Ovary (tissue), 9 donors: Measurements from ENCODE around the gene BAK1. TPM values are rescaled to one million over a fixed set of nuclear protein-coding genes. Genes with fewer than 3 reads are reported as not detected.

ENCODE experiments used
- DNase-seq, 5 donors: peaks; one replicate each; pipeline ENCODE4 v3.0.0-alpha.2; 2019 to 2020
- H3K27ac ChIP-seq, 2 donors: fragments of 200-600 bp; one replicate each; pipeline versions ENCODE4 v1.5.1 to v1.8.0; 2019 to 2022
- H3K27me3 ChIP-seq: fragments of 200-600 bp; one replicate; pipeline ENCODE4 v1.8.0; 2022
- H3K36me3 ChIP-seq: fragments of 200-600 bp; sonication (generic); one replicate; pipeline ENCODE4 v1.5.1; 2019
- H3K4me1 ChIP-seq: one replicate; pipeline ENCODE4 v1.8.1; 2013; ENCODE audit warnings: mild to moderate bottlenecking, moderate library complexity; ENCODE audit not compliant: insufficient read depth
- H3K4me3 ChIP-seq: fragments of 200-600 bp; sonication (generic); one replicate; pipeline ENCODE4 v1.5.1; 2017
- H3K9me3 ChIP-seq, 2 donors: fragments of 200-600 bp in 1 of 2; sonication (generic) in 1 of 2; one replicate each; pipeline versions ENCODE4 v1.5.1 to v1.8.1; 2013 to 2019; ENCODE audit warnings: mild to moderate bottlenecking in 1 of 2, moderate library complexity in 1 of 2
- CTCF ChIP-seq, 3 donors: fragments of 450-650 bp in 2 of 3; fragments of 200-600 bp in 1 of 3; IDR thresholded peaks; one replicate each; pipeline versions ENCODE4 v1.5.1 to v1.8.0; 2016 to 2022; ENCODE audit warnings: antibody characterized with exemption in 3 of 3, mild to moderate bottlenecking in 1 of 3
- EP300 ChIP-seq: sonication (generic); formaldehyde crosslinking; IDR thresholded peaks from one replicate; pipeline ENCODE4 v1.6.1; 2017; ENCODE audit warnings: antibody characterized with exemption
- POLR2A ChIP-seq: fragments of 450-650 bp; IDR thresholded peaks from one replicate; pipeline ENCODE4 v1.6.1; 2017; ENCODE audit warnings: antibody characterized with exemption, mild to moderate bottlenecking, moderate library complexity
- WGBS, 3 donors: extraction: QIAGEN DNeasy Blood & Tissue Kit in 1 of 3; methylation state at CpG; one replicate each; pipeline versions ENCODE4 v1.1.5 to v1.1.7; 2013 to 2017; 5-methylcytosine and 5-hydroxymethylcytosine counted together
- intact Hi-C, 4 donors: fragments of 100-400 bp; cut with DNase I; formaldehyde crosslinking; loops; one replicate each; pipeline versions ENCODE4 v1.11.0 to v1.15.1; 2022 to 2023
- polyA plus RNA-seq, 2 donors: library from polyadenylated mRNA; stranded (reverse); fragments of 200-250 nt in 1 of 2; fragments of 350-450 nt in 1 of 2; fragmentation: Illumina TruSeq in 1 of 2; extraction: RNeasy Lipid Tissue Mini Kit (QIAGEN cat#74804) in 1 of 2; gene quantifications; one replicate each; pipeline ENCODE4 v1.2.3, GENCODE V29; 2013 to 2014
- total RNA-seq, 7 donors: library from RNA; depleted of rRNA in 2 of 7; stranded (reverse); fragments of >200 nt in 2 of 7; fragmentation: NEBNext Ultra II Directional in 3 of 7; extraction: Animal tissue kit (Norgen Biotek cat#: 25700) in 3 of 7; gene quantifications; one replicate each; pipeline versions ENCODE4 v1.1.0 to v1.2.4, GENCODE V29; 2016 to 2023
- donor health status: DM: no; HTN: no; CAD: no; lungs with moderate emphysema.
- donor health status: DM: no; HTN: no; CAD: no.
- donor health status: Bipolar disorder and iron deficiency.
- donor health status: DM: yes; HTN: yes; CAD: no.
- donor health status: DM: no; HTN: no; CAD: no.
- donor health status: DM: yes; HTN: yes; CAD: no.

Gene BAK1
- total and polyA plus RNA-seq, 9 donors = 3.9 to 16.9 (median 10.4) TPM

GRCh38 chr6:33586108-33586640 is 6.1 kb upstream of the BAK1 start:
- no peaks in the 10 kb centered on the region for H3K9me3 ChIP-seq
- 71 to 85% (median 77%) methylated on average over 9 of the region's 9 CpGs for WGBS, 3 donors
- H3K27ac ChIP-seq = no peak overlapping the region
- no peak for DNase-seq
- intact Hi-C loops = loop anchor here (5.0 to 10.0 kb wide), 8 partner anchors 36 to 571 kb away; partner anchors contain the start of gene ITPR3 (in 1 of the 4)
- H3K4me1 ChIP-seq = peaks cover 18% of the 10 kb centered on the region
- H3K4me3 ChIP-seq = no peak overlapping the region
- H3K36me3 ChIP-seq = no peaks in the 10 kb centered on the region
- no peaks in the 10 kb centered on the region for H3K27me3 ChIP-seq
- TF ChIP-seq POLR2A (no peak), EP300 (no peak), CTCF (IDR thresholded peaks at IDR 0.05) (no peak)

DNA sequence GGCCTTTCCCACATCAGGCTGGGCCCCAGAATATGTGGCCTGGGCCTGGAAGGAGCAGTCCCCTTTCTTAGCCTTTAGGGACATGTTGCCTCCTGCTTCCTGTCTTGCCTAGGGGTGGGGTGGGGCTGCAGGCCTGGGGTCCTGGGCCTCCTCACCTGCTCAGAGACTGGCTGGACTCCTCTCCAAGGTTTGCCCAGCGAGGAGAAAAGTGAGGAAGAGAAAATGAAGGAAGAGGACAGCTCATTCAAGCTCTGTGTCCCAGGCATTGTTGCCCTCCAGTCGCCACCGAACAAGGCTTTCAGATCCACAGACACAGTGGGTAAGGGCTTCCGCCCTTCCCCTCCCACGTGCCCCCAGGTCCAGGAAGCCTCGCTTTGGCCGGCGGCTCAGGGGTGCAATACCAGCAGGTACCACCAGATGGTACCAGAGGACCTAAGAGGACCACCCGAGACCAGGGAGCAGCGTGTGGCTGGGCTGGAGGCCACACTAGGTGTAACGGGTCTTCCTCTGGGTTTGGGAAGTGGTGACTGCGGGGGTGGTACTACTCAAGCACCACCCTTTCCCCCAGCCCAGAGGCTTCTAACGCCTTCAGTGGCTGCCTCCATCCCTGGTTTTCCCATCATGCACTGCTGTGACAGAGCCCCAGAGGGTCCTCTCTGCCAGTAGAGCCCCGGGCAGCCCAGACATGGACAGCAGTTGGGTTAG is 5.5 kb upstream of the BAK1 start:
- WGBS, 3 donors = 11 to 12% (median 12%) methylated on average over 14 of the region's 14 CpGs
- no peaks in the 10 kb centered on the region for H3K9me3 ChIP-seq
- H3K27me3 ChIP-seq = no peaks in the 10 kb centered on the region
- intact Hi-C loops = loop anchor here (5.0 to 10.0 kb wide), 8 partner anchors 37 to 572 kb away; partner anchors contain the start of gene ITPR3 (in 1 of the 4)
- no peaks in the 10 kb centered on the region for H3K36me3 ChIP-seq
- TF ChIP-seq EP300 = no peak
- peak; percentile 95 to 99 (median 96) for TF ChIP-seq CTCF (IDR thresholded peaks at IDR 0.05)
- H3K4me3 ChIP-seq = no peak overlapping the region
- peaks cover 13% of the 10 kb centered on the region for H3K4me1 ChIP-seq
- H3K27ac ChIP-seq = no peak overlapping the region
- DNase-seq = peak; percentile 82 to 90 (median 87)

- intact Hi-C loops = loop anchor here (5.0 to 10.0 kb wide), 8 partner anchors 37 to 572 kb away; partner anchors contain the start of gene ITPR3 (in 1 of the 4)
- Histone ChIP-seq H3K9me3 (no peaks in the 10 kb centered on the region), H3K4me3 (no peak overlapping the region), H3K36me3 (no peaks in the 10 kb centered on the region), H3K4me1 (peaks cover 6% of the 10 kb centered on the region), H3K27me3 (no peaks in the 10 kb centered on the region), H3K27ac (no peak overlapping the region)
- 78 to 81% (median 80%) methylated on average over 11 of the region's 11 CpGs for WGBS, 3 donors
- no peak for TF ChIP-seq CTCF (IDR thresholded peaks at IDR 0.05)
- TF ChIP-seq EP300 = no peak
- DNase-seq = no peak
Measured at GRCh38 chr6:33584700-33585402, 4.8 kb upstream of the BAK1 start.

- Histone ChIP-seq H3K27me3 (no peaks in the 10 kb centered on the region), H3K9me3 (no peaks in the 10 kb centered on the region), H3K36me3 (no peaks in the 10 kb centered on the region), H3K4me1 (peaks cover 6% of the 10 kb centered on the region), H3K4me3 (no peak overlapping the region), H3K27ac (no peak overlapping the region)
- peak in 1 of 5 donors; percentile 28 for DNase-seq
- intact Hi-C loops = loop anchor here in 2 of 4 donors (10.0 kb wide), 3 partner anchors 51 to 171 kb away; no protein-coding TSS in a partner anchor
- TF ChIP-seq EP300 (no peak), POLR2A (no peak), CTCF (IDR thresholded peaks at IDR 0.05) (no peak)
- 61 to 69% (median 64%) methylated on average over 8 of the region's 8 CpGs for WGBS, 3 donors
Measured at GRCh38 chr6:33583591-33584155, 3.6 kb upstream of the BAK1 start.
